Measurements from ENCODE around the gene NEDD8.

The NEDD8 gene

GRCh38 chr14:24172871-24173281 lies 59.3 kb downstream of the NEDD8 start:
- no peak overlapping the region for H3K4me2 ChIP-seq (ENCODE audit: low read depth, low read length, poor library complexity, severe bottlenecking)
- H3K9me2 ChIP-seq (replicated peaks; ENCODE audit: insufficient read depth, low read length): no peaks in the 10 kb centered on the region
- H3K9me3 ChIP-seq (ENCODE audit: insufficient read depth, low read length): no peaks in the 10 kb centered on the region
- no peaks in the 10 kb centered on the region for H3F3A ChIP-seq (ENCODE audit: insufficient read depth)
- H3K27ac ChIP-seq (ENCODE audit: low read depth, low read length): no peak overlapping the region
- TF ChIP-seq EZH2phosphoT487 (conservative IDR thresholded peaks at IDR 0.05; ENCODE audit: low read length): no peak
- no peak for TF ChIP-seq CTCF (IDR thresholded peaks at IDR 0.05; ENCODE audit: insufficient read depth, low read length, poor library complexity, severe bottlenecking)
- H2AFZ ChIP-seq (ENCODE audit: low read depth, low read length, severe bottlenecking): no peak overlapping the region
- no peaks in the 10 kb centered on the region for H3K36me3 ChIP-seq (ENCODE audit: low read length)
- H4K20me1 ChIP-seq (ENCODE audit: low read depth, low read length): no peaks in the 10 kb centered on the region
- no peaks in the 10 kb centered on the region for H3K79me2 ChIP-seq (ENCODE audit: insufficient read depth, low read length)
- H3K9ac ChIP-seq (ENCODE audit: low read length): no peak overlapping the region
- H3K4me3 ChIP-seq (ENCODE audit: insufficient read depth, low read length, poor library complexity, severe bottlenecking): no peak overlapping the region
- no peaks in the 10 kb centered on the region for H3K27me3 ChIP-seq (ENCODE audit: low read length)

- H3K9me3 ChIP-seq (ENCODE audit: insufficient read depth, low read length): no peaks in the 10 kb centered on the region
- no peak overlapping the region for H3K4me2 ChIP-seq (ENCODE audit: low read depth, low read length, poor library complexity, severe bottlenecking)
- no peak overlapping the region for H3K4me3 ChIP-seq (ENCODE audit: insufficient read depth, low read length, poor library complexity, severe bottlenecking)
- no peak overlapping the region for H2AFZ ChIP-seq (ENCODE audit: low read depth, low read length, severe bottlenecking)
- TF ChIP-seq CTCF (IDR thresholded peaks at IDR 0.05; ENCODE audit: insufficient read depth, low read length, poor library complexity, severe bottlenecking) (no peak), EZH2phosphoT487 (conservative IDR thresholded peaks at IDR 0.05; ENCODE audit: low read length) (no peak)
- H3K9ac ChIP-seq (ENCODE audit: low read length): no peak overlapping the region
- no peaks in the 10 kb centered on the region for H3K9me2 ChIP-seq (replicated peaks; ENCODE audit: insufficient read depth, low read length)
- no peaks in the 10 kb centered on the region for H3K27me3 ChIP-seq (ENCODE audit: low read length)
- H4K20me1 ChIP-seq (ENCODE audit: low read depth, low read length): no peaks in the 10 kb centered on the region
- no peaks in the 10 kb centered on the region for H3K36me3 ChIP-seq (ENCODE audit: low read length)
- H3F3A ChIP-seq (ENCODE audit: insufficient read depth): no peaks in the 10 kb centered on the region
- no peak overlapping the region for H3K27ac ChIP-seq (ENCODE audit: low read depth, low read length)
- H3K79me2 ChIP-seq (ENCODE audit: insufficient read depth, low read length): no peaks in the 10 kb centered on the region
Measured at GRCh38 chr14:24172261-24172860, 59.8 kb downstream of the NEDD8 start.

- Histone ChIP-seq H4K20me1 (ENCODE audit: low read depth, low read length) (no peaks in the 10 kb centered on the region), H3K4me3 (ENCODE audit: insufficient read depth, low read length, poor library complexity, severe bottlenecking) (no peak within 1 kb of the TSS), H3K27me3 (ENCODE audit: low read length) (no peaks in the 10 kb centered on the region), H3F3A (ENCODE audit: insufficient read depth) (no peaks in the 10 kb centered on the region), H3K9ac (ENCODE audit: low read length) (no peak within 1 kb of the TSS), H3K36me3 (ENCODE audit: low read length) (no peaks in the 10 kb centered on the region), H3K4me2 (ENCODE audit: low read depth, low read length, poor library complexity, severe bottlenecking) (no peak within 1 kb of the TSS), H3K9me2 (replicated peaks; ENCODE audit: insufficient read depth, low read length) (no peaks in the 10 kb centered on the region), H3K79me2 (ENCODE audit: insufficient read depth, low read length) (no peaks in the 10 kb centered on the region), H3K27ac (ENCODE audit: low read depth, low read length) (no peak within 1 kb of the TSS), H3K9me3 (ENCODE audit: insufficient read depth, low read length) (no peaks in the 10 kb centered on the region), H2AFZ (ENCODE audit: low read depth, low read length, severe bottlenecking) (no peak within 1 kb of the TSS)
- no peak for TF ChIP-seq CTCF (IDR thresholded peaks at IDR 0.05; ENCODE audit: insufficient read depth, low read length, poor library complexity, severe bottlenecking)
- TF ChIP-seq EZH2phosphoT487 (conservative IDR thresholded peaks at IDR 0.05; ENCODE audit: low read length): no peak
Measured at GRCh38 chr14:24171422-24172260, 60.5 kb downstream of the NEDD8 start, which contains the start of gene REC8. REC8 (plus strand) TSS chr14:24172080; CDS start chr14:24172553, 473 bp downstream.

All from SU-DHL-6 (cell line).